Brain microvascular endothelial cell (primary cell): Measurements from ENCODE around the gene MAML2.
"Not testable (repeated sequence)": the region's sequence is repeated elsewhere in the genome, so short reads cannot be mapped to it uniquely, and the experiment has no call there.

ENCODE experiments used
- DNase-seq: peaks from one replicate; pipeline ENCODE4 v3.0.0-alpha.2; 2020
- H3K27ac ChIP-seq: fragments of 250-450 bp; sonication (Bioruptor Pico); 2 replicates; pipeline ENCODE4 v1.5.1; 2020; ENCODE audit warnings: mild to moderate bottlenecking, moderate library complexity
- H3K27me3 ChIP-seq: fragments of 250-450 bp; sonication (Bioruptor Pico); replicated peaks from 2 replicates; pipeline ENCODE4 v1.5.1; 2020; ENCODE audit warnings: mild to moderate bottlenecking
- H3K36me3 ChIP-seq: fragments of 250-450 bp; sonication (Bioruptor Pico); replicated peaks from 2 replicates; pipeline ENCODE4 v1.5.1; 2020; ENCODE audit warnings: mild to moderate bottlenecking
- H3K4me3 ChIP-seq: 2 replicates; pipeline ENCODE4 v1.5.1; 2011; ENCODE audit warnings: low read depth, mild to moderate bottlenecking, control low read depth, low read length, moderate library complexity
- CTCF ChIP-seq: IDR thresholded peaks from 2 replicates; pipeline ENCODE4 v1.5.1; 2011; ENCODE audit warnings: low read depth, mild to moderate bottlenecking, moderate library complexity, low read length, control low read depth, inconsistent platforms; ENCODE audit errors: missing control alignments
- in situ Hi-C: cut with HindIII; loops from 2 replicates; pipeline ENCODE4 v1.10.0; 2017; ENCODE audit warnings: low sequenced_read_pairs, low pct_ligation_motif_present

MAML2 gene

DNA sequence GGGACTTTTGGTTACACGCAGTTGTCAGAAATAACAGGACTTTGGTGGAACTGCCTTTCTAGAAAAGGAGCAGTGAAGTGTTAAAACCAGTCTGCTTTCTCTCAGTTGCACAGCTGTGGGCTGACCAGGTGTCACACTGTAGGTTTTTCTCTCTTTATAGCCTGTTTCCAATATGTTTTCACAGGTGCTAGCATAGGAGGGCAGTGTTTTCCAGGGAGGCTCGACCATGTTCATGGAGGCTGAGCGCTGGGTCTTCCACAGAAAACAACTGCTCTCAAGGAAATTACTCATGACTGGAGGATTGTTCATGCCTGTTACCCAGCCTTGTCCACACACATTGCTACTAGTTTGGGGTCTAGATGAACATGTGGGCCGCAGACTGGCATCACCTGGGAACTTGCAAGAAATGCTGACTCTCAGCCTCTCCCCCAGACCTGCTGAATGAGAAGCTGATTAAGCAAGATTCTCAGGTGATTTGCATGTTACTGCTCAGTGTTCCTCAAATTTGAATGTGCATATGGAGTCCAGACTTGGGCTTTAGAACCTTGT, 157.7 kb downstream of the MAML2 start:
- H3K4me3 ChIP-seq = no peak overlapping the region
- no peak for DNase-seq
- H3K27me3 ChIP-seq = no peaks in the 10 kb centered on the region
- no peak overlapping the region for H3K27ac ChIP-seq
- TF ChIP-seq CTCF = no peak
- no peaks in the 10 kb centered on the region for H3K36me3 ChIP-seq
- in situ Hi-C loops = no loop called here

- H3K27me3 ChIP-seq, in situ Hi-C loops, H3K4me3 ChIP-seq, DNase-seq, H3K36me3 ChIP-seq, H3K27ac ChIP-seq: not testable (repeated sequence)
Observed at GRCh38 chr11:96180937-96181336, 162.1 kb downstream of the MAML2 start.

DNA sequence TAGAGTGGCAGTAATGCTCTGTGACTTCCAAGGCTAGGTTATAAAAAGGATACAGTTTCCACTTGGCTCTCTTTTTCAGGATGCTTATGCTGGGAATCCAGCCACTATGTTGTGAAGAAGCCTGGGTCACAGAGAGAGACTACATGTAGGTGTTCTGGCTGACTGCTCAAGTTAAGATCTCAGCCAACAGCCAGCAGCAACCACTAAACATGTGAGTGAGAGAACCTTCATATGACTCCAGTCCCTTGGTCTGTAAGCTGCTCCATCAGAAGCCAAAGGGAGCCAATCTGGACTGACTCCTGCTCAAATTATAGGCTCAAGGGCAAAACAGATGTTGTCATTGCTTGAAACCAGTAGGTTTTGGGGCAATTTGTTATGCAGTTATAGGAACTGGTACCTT, 162.7 kb downstream of the MAML2 start:
- DNase-seq = no peak
- Histone ChIP-seq H3K36me3 (no peaks in the 10 kb centered on the region), H3K4me3 (no peak overlapping the region), H3K27ac (no peak overlapping the region), H3K27me3 (no peaks in the 10 kb centered on the region)
- in situ Hi-C loops = no loop called here
- TF ChIP-seq CTCF = no peak

DNA sequence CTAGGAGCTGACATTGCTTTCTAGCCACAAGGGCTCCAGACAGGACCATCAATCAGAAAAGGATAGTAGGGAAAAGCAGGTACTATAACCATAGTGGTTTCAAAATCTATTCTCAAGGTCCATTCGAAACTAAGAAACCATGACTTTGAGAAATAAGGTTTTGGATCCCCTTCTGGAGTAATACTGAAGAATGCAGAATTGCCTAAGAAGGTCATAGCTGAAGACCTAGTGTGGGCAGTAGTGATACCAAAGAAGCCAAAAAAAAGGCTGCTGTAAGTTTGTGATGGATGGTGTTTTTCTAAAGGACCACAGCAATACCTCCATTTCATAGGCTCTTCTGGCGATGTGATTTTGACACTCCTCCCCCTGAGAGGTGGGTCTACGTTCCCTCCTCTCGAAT, 163.1 kb downstream of the MAML2 start:
- in situ Hi-C loops = no loop called here
- Histone ChIP-seq H3K36me3 (no peaks in the 10 kb centered on the region), H3K4me3 (no peak overlapping the region), H3K27me3 (no peaks in the 10 kb centered on the region), H3K27ac (no peak overlapping the region)
- DNase-seq = no peak
- TF ChIP-seq CTCF = no peak

DNA sequence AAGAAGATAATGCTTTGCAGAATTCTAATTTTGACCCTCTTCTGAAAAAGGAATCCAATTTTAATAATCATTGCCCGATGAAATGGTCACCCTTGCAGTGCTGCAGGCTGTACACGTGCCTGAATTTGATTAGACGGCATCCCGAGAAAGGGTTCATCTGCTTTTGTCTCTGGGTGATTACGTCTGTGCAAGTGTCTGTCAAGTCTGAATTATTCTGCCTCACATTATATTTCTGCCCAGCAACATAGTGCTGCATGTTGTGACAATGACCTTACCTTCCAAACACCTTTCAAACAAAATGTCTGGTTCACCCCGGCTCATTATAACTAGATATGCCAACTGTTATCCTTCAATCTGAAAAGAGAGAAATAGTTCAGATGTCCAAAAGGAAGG, 164.1 kb downstream of the MAML2 start:
- no peak overlapping the region for H3K4me3 ChIP-seq
- no peak overlapping the region for H3K27ac ChIP-seq
- no peaks in the 10 kb centered on the region for H3K27me3 ChIP-seq
- in situ Hi-C loops = no loop called here
- no peak for DNase-seq
- no peak for TF ChIP-seq CTCF
- H3K36me3 ChIP-seq = no peaks in the 10 kb centered on the region

- no peaks in the 10 kb centered on the region for H3K27me3 ChIP-seq
- no peak overlapping the region for H3K27ac ChIP-seq
- H3K4me3 ChIP-seq = no peak overlapping the region
- no peaks in the 10 kb centered on the region for H3K36me3 ChIP-seq
- TF ChIP-seq CTCF = no peak
- no peak for DNase-seq
- in situ Hi-C loops = no loop called here
Observed at GRCh38 chr11:96178049-96178886, 164.7 kb downstream of the MAML2 start.
